ENCODE data around the gene TAF4B. TPM values are rescaled to one million over a fixed set of nuclear protein-coding genes. Genes with fewer than 3 reads are reported as not detected.
"Not testable (repeated sequence)": the region's sequence is repeated elsewhere in the genome, so short reads cannot be mapped to it uniquely, and the experiment has no call there.

Gene TAF4B
- total RNA-seq, 1 donor from 2014 or later, result 3.2 TPM

DNA sequence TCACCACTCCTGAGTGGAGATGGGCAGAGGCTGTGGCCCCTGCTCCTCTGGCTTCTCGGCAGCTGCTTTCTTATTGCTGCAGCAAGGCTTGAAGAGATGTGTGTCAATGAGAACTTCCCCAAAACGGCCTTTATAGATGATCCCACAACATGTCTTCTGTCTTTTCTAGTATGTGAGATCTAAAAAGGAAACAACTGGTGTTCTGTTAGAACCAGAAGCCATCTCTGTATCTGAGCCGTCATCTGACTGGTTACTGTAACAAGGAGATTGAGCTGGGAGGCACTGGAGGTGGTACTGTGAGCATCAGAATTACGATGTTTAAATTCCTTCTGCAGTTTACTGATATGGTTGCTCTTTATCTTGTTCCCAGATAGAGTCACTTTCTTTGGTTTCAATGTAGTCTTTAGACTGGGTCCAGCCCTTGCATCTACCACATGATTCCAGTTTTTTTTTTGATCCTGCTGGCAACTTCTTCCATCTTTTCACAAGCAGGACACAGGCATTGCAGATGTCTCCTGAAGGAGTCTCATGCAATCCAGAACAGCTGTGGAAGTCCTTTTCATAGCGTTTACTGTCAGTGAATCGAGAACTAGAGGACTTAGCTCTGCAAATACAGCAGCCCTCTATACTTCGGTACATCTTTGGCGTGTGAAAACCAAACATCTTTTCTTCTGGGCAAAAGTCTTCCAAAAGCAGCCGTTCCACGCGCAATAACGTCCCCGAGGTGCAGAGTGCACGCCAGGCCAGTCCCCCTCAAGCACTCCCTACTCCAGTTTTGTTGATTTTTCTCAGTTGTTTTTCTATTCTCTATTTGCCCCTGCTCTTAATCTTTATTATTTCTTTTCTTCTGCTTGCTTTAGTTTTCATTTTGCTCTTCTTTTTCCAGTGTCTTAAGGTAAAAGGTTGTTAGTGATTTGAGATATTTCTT is 29.7 kb downstream of the TAF4B start:
- no peaks in the 10 kb centered on the region for H3K4me1 Mint-ChIP-seq (ENCODE audit: low read depth, unreplicated experiment)
- no peak overlapping the region for H3K4me3 ChIP-seq (ENCODE audit: insufficient read depth, low read depth, low read length)
- H3K27me3 ChIP-seq (ENCODE audit: insufficient read depth, low read length), result no peaks in the 10 kb centered on the region
- no peak for DNase-seq (ENCODE audit: low read depth)
- no peaks in the 10 kb centered on the region for H4K20me1 ChIP-seq (ENCODE audit: insufficient read depth, low read length)
- H3K4me3 Mint-ChIP-seq (ENCODE audit: unreplicated experiment), result no peak overlapping the region
- H3K79me2 ChIP-seq (ENCODE audit: insufficient read depth, low read length), result no peaks in the 10 kb centered on the region
- no peaks in the 10 kb centered on the region for H3K4me1 ChIP-seq (ENCODE audit: insufficient read depth, low read length)
- TF ChIP-seq EZH2 (IDR thresholded peaks at IDR 0.05; ENCODE audit: insufficient read depth, low read length) (no peak), CTCF (IDR thresholded peaks at IDR 0.05; ENCODE audit: insufficient read depth, low read depth, low read length) (no peak)
- no peaks in the 10 kb centered on the region for H3K36me3 Mint-ChIP-seq (ENCODE audit: low read depth, unreplicated experiment)
- H3K9me3 ChIP-seq (ENCODE audit: insufficient read depth, low read depth, low read length), result no peaks in the 10 kb centered on the region
- no peak overlapping the region for H2AFZ ChIP-seq (ENCODE audit: low read depth, low read length)
- H3K36me3 ChIP-seq (ENCODE audit: insufficient read depth, low read length), result no peaks in the 10 kb centered on the region
- no peak overlapping the region for H3K27ac Mint-ChIP-seq (ENCODE audit: unreplicated experiment)
- no peaks in the 10 kb centered on the region for H3K9me3 Mint-ChIP-seq (ENCODE audit: unreplicated experiment)
- FAIRE-seq, result no peak
- no peaks in the 10 kb centered on the region for H3K27me3 Mint-ChIP-seq (ENCODE audit: low read depth, unreplicated experiment)
- no peak overlapping the region for H3K4me2 ChIP-seq (ENCODE audit: low read length)
- no peak overlapping the region for H3K27ac ChIP-seq (ENCODE audit: low read depth, low read length)
- no peak overlapping the region for H3K9ac ChIP-seq (ENCODE audit: low read length)

DNA sequence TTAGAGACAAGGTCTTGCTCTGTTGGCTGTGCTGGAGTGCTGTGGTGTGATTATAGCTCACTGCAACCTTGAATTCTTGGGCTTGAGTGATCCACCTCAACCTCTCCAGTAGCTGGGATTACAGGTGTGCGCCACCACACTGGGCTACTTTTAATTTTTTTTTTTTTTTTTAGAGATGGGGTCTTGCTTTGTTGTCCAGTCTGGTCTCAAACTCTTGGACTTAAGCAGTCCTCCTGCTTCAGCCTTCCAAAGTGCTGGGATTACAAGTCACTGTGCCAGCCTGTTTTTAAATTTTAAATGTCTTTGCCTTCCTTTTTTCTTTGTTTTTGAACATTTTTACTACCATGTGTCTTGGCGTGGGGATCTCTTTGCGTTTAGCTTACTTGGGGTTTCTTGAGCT is 32.5 kb downstream of the TAF4B start:
- H3K79me2 ChIP-seq (ENCODE audit: insufficient read depth, low read length), result no peaks in the 10 kb centered on the region
- H2AFZ ChIP-seq (ENCODE audit: low read depth, low read length), result no peak overlapping the region
- Mint-ChIP-seq H3K36me3 (ENCODE audit: low read depth, unreplicated experiment) (no peaks in the 10 kb centered on the region), H3K4me3 (ENCODE audit: unreplicated experiment) (no peak overlapping the region), H3K27ac (ENCODE audit: unreplicated experiment) (no peak overlapping the region), H3K4me1 (ENCODE audit: low read depth, unreplicated experiment) (no peaks in the 10 kb centered on the region), H3K9me3 (ENCODE audit: unreplicated experiment) (no peaks in the 10 kb centered on the region), H3K27me3 (ENCODE audit: low read depth, unreplicated experiment) (no peaks in the 10 kb centered on the region)
- H3K9ac ChIP-seq (ENCODE audit: low read length), result no peak overlapping the region
- H3K4me1 ChIP-seq (ENCODE audit: insufficient read depth, low read length), result no peaks in the 10 kb centered on the region
- H3K4me3 ChIP-seq (ENCODE audit: insufficient read depth, low read depth, low read length), result no peak overlapping the region
- no peak overlapping the region for H3K4me2 ChIP-seq (ENCODE audit: low read length)
- FAIRE-seq, result no peak
- no peak overlapping the region for H3K27ac ChIP-seq (ENCODE audit: low read depth, low read length)
- H3K36me3 ChIP-seq (ENCODE audit: insufficient read depth, low read length), result no peaks in the 10 kb centered on the region
- H3K9me3 ChIP-seq (ENCODE audit: insufficient read depth, low read depth, low read length), result no peaks in the 10 kb centered on the region
- H4K20me1 ChIP-seq (ENCODE audit: insufficient read depth, low read length), result no peaks in the 10 kb centered on the region
- H3K27me3 ChIP-seq (ENCODE audit: insufficient read depth, low read length), result no peaks in the 10 kb centered on the region
- TF ChIP-seq CTCF (IDR thresholded peaks at IDR 0.05; ENCODE audit: insufficient read depth, low read depth, low read length), result no peak
- TF ChIP-seq EZH2 (IDR thresholded peaks at IDR 0.05; ENCODE audit: insufficient read depth, low read length), result no peak
- no peak for DNase-seq (ENCODE audit: low read depth)

DNA sequence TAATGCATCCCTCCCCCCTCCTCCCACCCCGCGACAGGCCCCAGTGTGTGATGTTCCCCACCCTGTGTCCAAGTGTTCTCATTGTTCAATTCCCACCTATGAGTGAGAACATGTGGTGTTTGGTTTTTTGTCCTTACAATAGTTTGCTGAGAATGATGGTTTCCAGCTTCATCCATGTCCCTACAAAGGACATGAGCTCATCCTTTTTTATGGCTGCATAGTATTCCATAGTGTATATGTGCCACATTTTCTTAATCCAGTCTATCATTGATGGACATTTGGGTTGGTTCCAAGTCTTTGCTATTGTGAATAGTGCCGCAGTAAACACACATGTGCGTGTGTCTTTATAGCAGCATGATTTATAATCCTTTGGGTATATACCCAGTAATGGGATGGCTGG is 33.2 kb downstream of the TAF4B start:
- H3K4me3 ChIP-seq (ENCODE audit: insufficient read depth, low read depth, low read length); H3K27me3 Mint-ChIP-seq (ENCODE audit: low read depth, unreplicated experiment); H3K4me1 Mint-ChIP-seq (ENCODE audit: low read depth, unreplicated experiment); H2AFZ ChIP-seq (ENCODE audit: low read depth, low read length); H3K9me3 ChIP-seq (ENCODE audit: insufficient read depth, low read depth, low read length); DNase-seq (ENCODE audit: low read depth); H3K4me2 ChIP-seq (ENCODE audit: low read length); H4K20me1 ChIP-seq (ENCODE audit: insufficient read depth, low read length); H3K9ac ChIP-seq (ENCODE audit: low read length); H3K4me1 ChIP-seq (ENCODE audit: insufficient read depth, low read length); H3K27me3 ChIP-seq (ENCODE audit: insufficient read depth, low read length); H3K27ac Mint-ChIP-seq (ENCODE audit: unreplicated experiment); H3K79me2 ChIP-seq (ENCODE audit: insufficient read depth, low read length); H3K27ac ChIP-seq (ENCODE audit: low read depth, low read length); H3K36me3 ChIP-seq (ENCODE audit: insufficient read depth, low read length); H3K4me3 Mint-ChIP-seq (ENCODE audit: unreplicated experiment); FAIRE-seq; H3K9me3 Mint-ChIP-seq (ENCODE audit: unreplicated experiment); H3K36me3 Mint-ChIP-seq (ENCODE audit: low read depth, unreplicated experiment): not testable (repeated sequence)
